HepG2 (cell line): ENCODE measurements around the gene APRT. TPM values are rescaled to one million over a fixed set of nuclear protein-coding genes. Genes with fewer than 3 reads are reported as not detected.
A peak's percentile ranks its signal among the peaks of the same experiment; 100 is the strongest.

ENCODE experiments used
- ATAC-seq: fragments of 200-7000 bp; cut with Tn5 transposase; 3 replicates; pipeline ENCODE4 v1.9.1; 2020; ENCODE audit warnings: mild to moderate bottlenecking, moderate library complexity
- BruUV-seq: library from RNA; stranded (reverse); fragments of 400-500 nt; replicated peaks from 2 replicates; lab custom pipeline; 2021; lab: Mats Ljungman, UMichigan
- CTCF ChIA-PET: fragments of 300-600 bp; formaldehyde crosslinking; extraction: SDS; loops from one replicate; lab custom pipeline; 2021; ENCODE audit warnings: low total read pairs, inconsistent platforms, low intra/inter-chr PET ratio; lab: Yijun Ruan, JAX
- POLR2A ChIA-PET: fragments of 350-600 bp; sonication (Branson Sonifier 250); formaldehyde crosslinking; loops from one replicate; lab custom pipeline; 2020; ENCODE audit warnings: antibody characterized with exemption, inconsistent platforms; lab: Yijun Ruan, JAX
- DNase-seq: peaks from one replicate; pipeline ENCODE4 v3.0.0-alpha.2; 2015; ENCODE audit warnings: low spot score
- FAIRE-seq: peaks from 3 replicates; lab custom pipeline; 2011; peaks lifted over from hg19 to GRCh38; lab: Jason Lieb, UNC
- H2AFZ ChIP-seq: one replicate; pipeline ENCODE4 v1.6.1; 2011; ENCODE audit warnings: low read length, inconsistent platforms
- H3K27ac ChIP-seq: fragments of 300-600 bp; 3 replicates; pipeline ENCODE4 v1.8.0; 2011; ENCODE audit warnings: mixed run types, mild to moderate bottlenecking, mixed read lengths, low read length, inconsistent platforms; ENCODE audit not compliant: insufficient read depth; ENCODE audit errors: extremely low read length
- H3K27me3 ChIP-seq, 2 experiments: fragments of 200-600 bp in 1 of 2; 2 replicates in 1 of 2; 3 replicates in 1 of 2; pipeline versions ENCODE4 v1.6.0 to v1.8.0; 2011; ENCODE audit warnings: low read length in 2 of 2, mild to moderate bottlenecking in 2 of 2, moderate library complexity in 2 of 2, inconsistent platforms in 1 of 2; ENCODE audit not compliant: insufficient read depth in 2 of 2, control insufficient read depth in 1 of 2
- H3K36me3 ChIP-seq, 2 experiments: fragments of 200-600 bp in 1 of 2; replicated peaks in 1 of 2; 2 replicates in 1 of 2; 3 replicates in 1 of 2; pipeline versions ENCODE4 v1.5.1 to v1.8.0; 2011; ENCODE audit warnings: low read length in 2 of 2, inconsistent platforms in 1 of 2; ENCODE audit not compliant: insufficient read depth in 2 of 2, control insufficient read depth in 1 of 2
- H3K4me1 ChIP-seq: 2 replicates; pipeline ENCODE4 v1.5.1; 2012; ENCODE audit warnings: low read length, inconsistent platforms; ENCODE audit not compliant: insufficient read depth
- H3K4me2 ChIP-seq: 2 replicates; pipeline ENCODE4 v1.6.0; 2011; ENCODE audit warnings: low read depth, low read length, inconsistent platforms
- H3K4me3 ChIP-seq, 3 experiments: fragments of 200-600 bp in 1 of 3; sonication (generic), shearing (Covaris generic) in 1 of 3; replicated peaks in 1 of 3; 2 replicates each; pipeline ENCODE4 v1.5.1; 2011 to 2016; ENCODE audit warnings: low read length in 3 of 3, inconsistent platforms in 2 of 3, low read depth in 2 of 3, mild to moderate bottlenecking in 2 of 3, control low read depth in 1 of 3, mixed read lengths in 1 of 3; ENCODE audit not compliant: insufficient read depth in 1 of 3
- H3K79me2 ChIP-seq: one replicate; pipeline ENCODE4 v1.6.1; 2011; ENCODE audit warnings: low read length, inconsistent platforms; ENCODE audit not compliant: insufficient read depth
- H3K9ac ChIP-seq: 2 replicates; pipeline ENCODE4 v1.6.0; 2011; ENCODE audit warnings: mild to moderate bottlenecking, low read depth, low read length, inconsistent platforms; ENCODE audit not compliant: insufficient read depth
- H3K9me3 ChIP-seq: 2 replicates; pipeline ENCODE4 v1.5.1; 2012; ENCODE audit warnings: mild to moderate bottlenecking, low read length
- H4K20me1 ChIP-seq: 2 replicates; pipeline ENCODE4 v1.6.0; 2011; ENCODE audit warnings: inconsistent platforms, mild to moderate bottlenecking, low read length, moderate library complexity; ENCODE audit not compliant: insufficient read depth
- KLF16 ChIP-seq, 2 experiments: sonication (generic) in 1 of 2; formaldehyde crosslinking in 1 of 2; IDR thresholded peaks; 2 replicates each; pipeline versions ENCODE4 v1.6.1 to v1.8.0; 2016 to 2023; ENCODE audit warnings: missing genetic modification reagents in 2 of 2, missing compliant biosample characterization in 1 of 2
- MXI1 ChIP-seq: IDR thresholded peaks from 3 replicates; pipeline ENCODE4 v1.6.1; 2012; ENCODE audit warnings: low read depth, low read length, inconsistent platforms, borderline replicate concordance
- RARA ChIP-seq: IDR thresholded peaks from 2 replicates; pipeline ENCODE4 v1.6.1; 2016; ENCODE audit warnings: missing genetic modification reagents, missing compliant biosample characterization
- SP140L ChIP-seq: sonication (generic); formaldehyde crosslinking; IDR thresholded peaks from 2 replicates; pipeline ENCODE4 v1.4.0; 2020; ENCODE audit warnings: missing genetic modification reagents, borderline replicate concordance
- U2AF1 ChIP-seq: fragments of 200-400 bp; formaldehyde crosslinking; optimal IDR thresholded peaks from 2 replicates; pipeline ENCODE3; 2017; ENCODE audit warnings: mild to moderate bottlenecking, low read depth, low read length
- ZFP82 ChIP-seq: sonication (generic); formaldehyde crosslinking; IDR thresholded peaks from 2 replicates; pipeline ENCODE4 v1.5.1; 2020; ENCODE audit warnings: mild to moderate bottlenecking, missing genetic modification reagents, borderline replicate concordance
- ZKSCAN1 ChIP-seq: fragments of 150-350 bp; IDR thresholded peaks from 2 replicates; pipeline ENCODE4 v1.6.1; 2014; ENCODE audit warnings: low read length
- ZMYM2 ChIP-seq: sonication (generic); formaldehyde crosslinking; IDR thresholded peaks from 2 replicates; pipeline ENCODE4 v1.8.0; 2022; ENCODE audit warnings: mild to moderate bottlenecking, missing genetic modification reagents
- WGBS: methylation state at CpG from one replicate; pipeline ENCODE4 v1.1.6; 2017; ENCODE audit warnings: low lambda C conversion rate; 5-methylcytosine and 5-hydroxymethylcytosine counted together
- in situ Hi-C: cut with HindIII; loops from 2 replicates; pipeline ENCODE4 v1.10.0; 2017; ENCODE audit warnings: low pct_unique_long_range_greater_than_20kb; ENCODE audit not compliant: extremely low pct_ligation_motif_present
- intact Hi-C: fragments of 100-400 bp; cut with micrococcal nuclease; formaldehyde crosslinking; loops from one replicate; pipeline ENCODE4 v1.10.0; 2022; ENCODE audit not compliant: unreplicated experiment
- polyA plus RNA-seq, 8 experiments: library from polyadenylated mRNA; depleted of rRNA in 3 of 8; stranded (reverse) in 7 of 8; unstranded in 1 of 8; fragments of >200 nt; fragmentation: Illumina TruSeq in 4 of 8; extraction: Trizol in 4 of 8; gene quantifications; 2 replicates each; pipeline versions ENCODE4 v1.2.1 to v1.2.3, GENCODE V29; 2011 to 2016; ENCODE audit warnings: low read depth in 4 of 8, missing spikeins in 1 of 8, mixed read lengths in 1 of 8; ENCODE audit not compliant: insufficient read depth in 1 of 8
- total RNA-seq, 5 experiments: library from RNA; depleted of rRNA; stranded (reverse); fragments of >200 nt; fragmentation: Illumina TruSeq; extraction: Trizol; gene quantifications; 2 replicates each; pipeline ENCODE4 v1.2.3, GENCODE V29; 2016; ENCODE audit warnings: low read depth in 1 of 5
- TF ChIP-seq, protein P1 (sequence below): IDR thresholded peaks from 2 replicates; pipeline ENCODE4 v1.6.1; 2018; ENCODE audit warnings: missing genetic modification reagents, mild to moderate bottlenecking, missing compliant biosample characterization
- TF ChIP-seq, protein P2 (sequence below): sonication (generic); formaldehyde crosslinking; IDR thresholded peaks from 2 replicates; pipeline ENCODE4 v1.5.1; 2020; ENCODE audit warnings: missing genetic modification reagents, mild to moderate bottlenecking, borderline replicate concordance
- TF ChIP-seq, protein P3 (sequence below): IDR thresholded peaks from 2 replicates; pipeline ENCODE4 v1.6.1; 2016
- TF ChIP-seq, protein P4 (sequence below): sonication (generic); formaldehyde crosslinking; IDR thresholded peaks from 2 replicates; pipeline ENCODE4 v1.4.0; 2020; ENCODE audit warnings: missing genetic modification reagents; ENCODE audit errors: not compliant biosample characterization

Gene APRT
- total and polyA plus RNA-seq, 2 of the 13 experiments (the other 11 are each of a cell fraction or from before 2014, with no cell fraction given) = 155 to 242 TPM

DNA sequence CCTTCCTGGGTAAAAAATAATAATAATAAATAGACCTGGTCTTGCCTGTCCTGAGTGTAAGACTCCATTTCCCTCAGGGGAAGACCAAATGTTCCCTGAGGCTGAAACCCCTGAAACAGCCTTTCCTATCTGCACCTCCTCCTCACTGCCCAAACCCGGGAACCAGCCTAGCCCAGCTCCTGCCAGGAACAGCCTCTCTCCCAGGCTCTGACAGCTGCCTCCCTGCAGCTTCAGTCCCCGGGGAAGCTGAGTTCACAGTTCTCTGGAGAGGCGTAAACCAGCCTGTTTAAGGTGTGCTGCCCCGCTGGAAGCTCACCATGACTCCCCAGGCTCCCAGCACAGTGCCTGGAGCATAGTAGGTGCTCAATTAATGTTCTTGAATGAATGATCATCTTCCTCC is 15.4 kb downstream of the APRT start:
- Histone ChIP-seq H4K20me1 (no peaks in the 10 kb centered on the region), H3K27me3 (peaks cover 1 to 5% of the 10 kb centered on the region in 2 experiments; a peak in 2 of 5 replicates), H2AFZ (no peak overlapping the region), H3K27ac (no peak overlapping the region), H3K9me3 (no peaks in the 10 kb centered on the region), H3K36me3 (no peaks in the 10 kb centered on the region), H3K9ac (no peak overlapping the region), H3K4me1 (peaks cover 56% of the 10 kb centered on the region), H3K4me2 (no peak overlapping the region), H3K79me2 (no peaks in the 10 kb centered on the region), H3K4me3 (no peak overlapping the region)
- BruUV-seq = no TSS peak
- ATAC-seq (no peak), DNase-seq (no peak), FAIRE-seq (no peak)
- WGBS = 32% methylated on average over 3 of the region's 4 CpGs
- POLR2A ChIA-PET = interaction anchor here (1.4 to 2.0 kb wide), 3 partner anchors 8 to 15 kb away, joined by 3 to 7 read pairs (median 4); partner anchors contain the start of gene APRT
- intact Hi-C loops = no loop called here
- TF ChIP-seq, protein P1, sequence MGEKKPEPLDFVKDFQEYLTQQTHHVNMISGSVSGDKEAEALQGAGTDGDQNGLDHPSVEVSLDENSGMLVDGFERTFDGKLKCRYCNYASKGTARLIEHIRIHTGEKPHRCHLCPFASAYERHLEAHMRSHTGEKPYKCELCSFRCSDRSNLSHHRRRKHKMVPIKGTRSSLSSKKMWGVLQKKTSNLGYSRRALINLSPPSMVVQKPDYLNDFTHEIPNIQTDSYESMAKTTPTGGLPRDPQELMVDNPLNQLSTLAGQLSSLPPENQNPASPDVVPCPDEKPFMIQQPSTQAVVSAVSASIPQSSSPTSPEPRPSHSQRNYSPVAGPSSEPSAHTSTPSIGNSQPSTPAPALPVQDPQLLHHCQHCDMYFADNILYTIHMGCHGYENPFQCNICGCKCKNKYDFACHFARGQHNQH (CRISPR knock-in tag) = no peak
- TF ChIP-seq ZKSCAN1 (peak; percentile 66; the same call in 1 of the 2 replicates), MXI1 (no peak)
- CTCF ChIA-PET = no interaction called here
- in situ Hi-C loops = no loop called here

DNA sequence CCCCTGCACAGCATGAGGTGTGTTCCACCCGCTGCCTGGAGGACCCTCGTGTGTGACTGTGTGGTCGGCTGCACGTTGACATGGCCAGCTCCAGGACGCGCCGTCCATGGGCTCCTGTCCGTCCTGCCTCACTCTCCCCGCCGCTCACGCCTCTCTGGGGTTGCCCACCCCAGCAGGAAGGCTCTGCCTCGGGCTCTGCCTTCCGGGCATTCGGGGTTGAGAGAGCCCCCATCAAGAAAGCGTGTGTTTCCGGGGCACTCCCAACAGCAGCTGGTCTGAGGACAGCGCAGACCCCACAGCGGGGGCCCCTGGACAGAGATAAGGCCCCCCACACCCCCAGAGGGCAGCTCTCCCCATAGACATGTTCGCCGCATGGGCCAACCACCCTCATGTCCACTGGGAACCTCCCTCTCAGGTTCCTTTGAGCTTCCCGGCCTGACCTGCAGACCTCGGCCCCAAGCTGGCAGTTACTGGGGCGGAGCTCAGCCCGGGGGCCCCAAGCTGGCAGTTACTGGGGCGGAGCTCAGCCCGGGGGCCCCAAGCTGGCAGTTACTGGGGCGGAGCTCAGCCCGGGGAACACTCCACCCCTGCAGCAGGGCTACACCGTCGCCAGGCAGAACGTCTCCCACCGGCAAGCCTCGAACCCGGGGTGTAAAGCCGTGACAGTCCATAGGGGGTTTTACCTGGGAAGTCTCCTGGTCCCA is 18.3 kb downstream of the APRT start:
- WGBS = 71% methylated on average over 14 of the region's 35 CpGs
- Histone ChIP-seq H3K27ac (no peak overlapping the region), H3K9me3 (no peaks in the 10 kb centered on the region), H4K20me1 (no peaks in the 10 kb centered on the region), H3K27me3 (peaks cover 1 to 5% of the 10 kb centered on the region in 2 experiments; a peak in 3 of 5 replicates), H3K4me3 (peak overlapping the region in 1 of 3 experiments; percentile 52; a peak in 1 of 6 replicates), H3K36me3 (no peaks in the 10 kb centered on the region), H2AFZ (no peak overlapping the region), H3K9ac (peak overlapping the region; percentile 35; the same call in 1 of the 2 replicates), H3K4me2 (peak overlapping the region; percentile 62), H3K79me2 (no peaks in the 10 kb centered on the region), H3K4me1 (peaks cover 79% of the 10 kb centered on the region)
- BruUV-seq = no TSS peak
- intact Hi-C loops (no loop called here), in situ Hi-C loops (no loop called here)
- no peak for DNase-seq
- CTCF ChIA-PET = no interaction called here
- no peak for FAIRE-seq
- peak; percentile 45 for ATAC-seq
- POLR2A ChIA-PET = interaction anchor here (0.6 to 1.6 kb wide), 13 partner anchors 9 to 105 kb away, joined by 3 to 11 read pairs (median 3); partner anchors contain the start of genes CDT1, GALNS and TRAPPC2L
- TF ChIP-seq KLF16 (CRISPR knock-in tag; IDR thresholded peaks at IDR 0.05) (peak in 1 of 2 experiments; percentile 53; a peak in 1 of 4 replicates), RARA (CRISPR knock-in tag) (peak; percentile 60), ZFP82 (CRISPR knock-in tag) (peak; percentile 78; the same call in 1 of the 2 replicates), U2AF1 (no peak), SP140L (CRISPR knock-in tag) (no peak), ZMYM2 (CRISPR knock-in tag) (peak; percentile 75; the same call in 1 of the 2 replicates)
- TF ChIP-seq, protein P2, sequence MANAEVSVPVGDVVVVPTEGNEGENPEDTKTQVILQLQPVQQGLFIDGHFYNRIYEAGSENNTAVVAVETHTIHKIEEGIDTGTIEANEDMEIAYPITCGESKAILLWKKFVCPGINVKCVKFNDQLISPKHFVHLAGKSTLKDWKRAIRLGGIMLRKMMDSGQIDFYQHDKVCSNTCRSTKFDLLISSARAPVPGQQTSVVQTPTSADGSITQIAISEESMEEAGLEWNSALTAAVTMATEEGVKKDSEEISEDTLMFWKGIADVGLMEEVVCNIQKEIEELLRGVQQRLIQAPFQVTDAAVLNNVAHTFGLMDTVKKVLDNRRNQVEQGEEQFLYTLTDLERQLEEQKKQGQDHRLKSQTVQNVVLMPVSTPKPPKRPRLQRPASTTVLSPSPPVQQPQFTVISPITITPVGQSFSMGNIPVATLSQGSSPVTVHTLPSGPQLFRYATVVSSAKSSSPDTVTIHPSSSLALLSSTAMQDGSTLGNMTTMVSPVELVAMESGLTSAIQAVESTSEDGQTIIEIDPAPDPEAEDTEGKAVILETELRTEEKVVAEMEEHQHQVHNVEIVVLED (CRISPR knock-in tag) = no peak
- TF ChIP-seq, protein P3, sequence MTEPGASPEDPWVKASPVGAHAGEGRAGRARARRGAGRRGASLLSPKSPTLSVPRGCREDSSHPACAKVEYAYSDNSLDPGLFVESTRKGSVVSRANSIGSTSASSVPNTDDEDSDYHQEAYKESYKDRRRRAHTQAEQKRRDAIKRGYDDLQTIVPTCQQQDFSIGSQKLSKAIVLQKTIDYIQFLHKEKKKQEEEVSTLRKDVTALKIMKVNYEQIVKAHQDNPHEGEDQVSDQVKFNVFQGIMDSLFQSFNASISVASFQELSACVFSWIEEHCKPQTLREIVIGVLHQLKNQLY (CRISPR knock-in tag) = 0 out of 2 replicates have a peak, but pooled peaks have one; percentile 36
- TF ChIP-seq, protein P4, sequence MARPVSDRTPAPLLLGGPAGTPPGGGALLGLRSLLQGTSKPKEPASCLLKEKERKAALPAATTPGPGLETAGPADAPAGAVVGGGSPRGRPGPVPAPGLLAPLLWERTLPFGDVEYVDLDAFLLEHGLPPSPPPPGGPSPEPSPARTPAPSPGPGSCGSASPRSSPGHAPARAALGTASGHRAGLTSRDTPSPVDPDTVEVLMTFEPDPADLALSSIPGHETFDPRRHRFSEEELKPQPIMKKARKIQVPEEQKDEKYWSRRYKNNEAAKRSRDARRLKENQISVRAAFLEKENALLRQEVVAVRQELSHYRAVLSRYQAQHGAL = no peak
